CD4-positive, alpha-beta T cell treated with Interleukin-12 subunit alpha and Interleukin-12 subunit beta, for 1 hour (primary cell): Measurements from ENCODE around the gene SEMA3B.
A peak's percentile ranks its signal among the peaks of the same experiment; 100 is the strongest.
"Not testable (repeated sequence)": the region's sequence is repeated elsewhere in the genome, so short reads cannot be mapped to it uniquely, and the experiment has no call there.

Experiments used
- DNase-seq: peaks from one replicate; pipeline ENCODE4 v3.0.0-alpha.2; 2020

SEMA3B gene

GRCh38 chr3:50238549-50239026 lies 30.4 kb upstream of the SEMA3B start:
- DNase-seq = no peak

GRCh38 chr3:50239649-50240048 lies 29.3 kb upstream of the SEMA3B start:
- DNase-seq = no peak

DNA sequence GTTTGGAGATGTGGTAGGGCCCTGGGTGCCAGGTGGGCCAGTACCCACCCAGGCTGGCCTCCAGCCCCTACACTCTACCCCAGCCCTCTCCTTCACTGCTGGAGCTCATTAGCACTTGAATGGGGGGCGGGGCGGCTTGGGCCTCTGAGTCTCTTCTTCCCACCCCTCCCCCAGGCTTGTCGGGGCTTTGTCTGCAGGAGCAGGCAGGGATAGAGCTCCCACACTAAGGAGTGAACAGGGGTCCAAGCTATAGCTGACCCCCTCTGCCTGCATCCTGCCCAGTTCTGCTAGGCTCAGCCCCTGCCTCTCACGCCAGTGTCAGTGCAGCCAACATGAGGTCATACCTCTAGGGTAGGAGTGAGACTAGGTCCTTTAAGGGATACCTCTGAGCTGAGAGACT lies 27.8 kb upstream of the SEMA3B start:
- DNase-seq = no peak

GRCh38 chr3:50241713-50242380 lies 27.1 kb upstream of the SEMA3B start:
- DNase-seq = no peak

GRCh38 chr3:50242381-50242770 lies 26.6 kb upstream of the SEMA3B start:
- DNase-seq = no peak

GRCh38 chr3:50242851-50243542 lies 25.9 kb upstream of the SEMA3B start:
- peak; percentile 49 for DNase-seq

DNA sequence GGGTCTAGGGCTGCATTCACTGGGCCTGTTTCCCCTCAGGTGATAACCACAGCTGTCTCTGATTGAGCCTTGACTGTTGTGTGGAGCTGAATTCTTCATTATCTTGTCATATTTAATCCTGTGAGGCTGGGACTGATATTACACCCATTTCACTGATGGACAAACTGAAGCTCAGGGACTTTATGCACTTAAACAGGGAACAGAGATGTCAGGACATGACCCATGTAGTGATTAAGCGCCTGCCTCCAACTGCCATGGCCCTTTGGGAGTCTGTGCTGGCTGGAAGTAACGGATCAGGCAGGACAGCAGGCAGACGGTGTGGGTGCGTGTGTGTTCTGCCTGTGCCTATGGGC lies 25.4 kb upstream of the SEMA3B start:
- DNase-seq = no peak

GRCh38 chr3:50244813-50245212 lies 24.1 kb upstream of the SEMA3B start:
- DNase-seq = not testable (repeated sequence)

DNA sequence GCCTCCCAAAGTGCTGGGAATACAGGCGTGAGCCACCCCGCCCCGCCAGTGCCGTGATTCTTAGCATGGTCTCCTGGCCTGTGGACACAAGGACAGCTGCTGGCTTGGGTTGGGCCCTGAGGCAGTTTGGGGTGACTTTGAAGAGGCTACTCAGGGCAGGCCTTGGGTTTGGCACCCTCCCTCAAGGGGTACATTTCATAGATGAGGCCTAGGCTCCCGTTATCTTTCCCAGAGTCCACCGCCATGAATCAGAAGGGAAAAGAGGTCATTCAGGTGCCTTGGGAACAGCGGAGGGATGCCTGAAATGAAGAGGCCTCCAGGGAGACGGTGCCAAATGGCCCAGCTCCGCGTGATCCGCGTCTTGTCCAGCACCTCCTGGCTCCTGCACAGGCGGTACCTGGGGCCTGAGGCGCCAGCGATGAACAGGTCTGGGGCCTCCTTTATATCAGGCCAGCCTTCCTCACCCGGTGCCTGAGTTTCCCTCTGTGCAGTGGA lies 23.6 kb upstream of the SEMA3B start:
- no peak for DNase-seq

DNA sequence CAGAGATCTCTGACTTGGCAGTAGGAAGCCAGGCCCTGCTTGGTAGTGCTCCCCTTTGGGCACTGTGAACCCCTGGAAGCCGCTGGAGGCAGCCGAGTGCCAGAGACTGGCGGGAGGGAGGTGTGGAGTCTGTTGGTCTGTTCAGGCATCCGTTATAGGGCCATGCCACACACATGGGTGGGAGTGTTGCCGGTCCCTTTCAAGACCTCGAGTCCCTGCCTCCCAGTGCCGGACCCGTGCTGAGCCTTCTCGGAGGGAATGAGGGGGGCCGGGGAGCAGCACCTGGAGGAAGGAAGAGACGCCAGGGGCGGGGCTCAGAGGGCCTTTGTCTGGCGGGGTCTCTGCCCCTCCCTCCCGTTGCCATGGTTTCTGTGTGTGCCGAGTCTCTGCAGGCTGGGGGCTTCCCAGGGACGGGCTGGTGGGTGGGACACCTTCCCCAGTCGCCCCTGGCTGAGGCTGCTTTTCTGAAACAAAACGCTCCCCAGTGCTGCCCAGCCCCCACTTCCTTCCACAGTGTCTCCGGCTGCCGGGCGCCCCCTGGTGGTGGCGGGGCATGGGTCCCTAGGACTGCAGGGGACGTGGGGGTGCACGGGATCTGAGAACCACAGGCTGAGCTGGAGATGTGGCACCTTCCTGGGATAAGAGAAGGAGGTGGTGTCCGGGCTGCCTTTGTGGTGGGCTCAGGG lies 23.0 kb upstream of the SEMA3B start:
- peak; percentile 94 for DNase-seq

GRCh38 chr3:50246517-50246954 lies 22.4 kb upstream of the SEMA3B start:
- peak; percentile 85 for DNase-seq

DNA sequence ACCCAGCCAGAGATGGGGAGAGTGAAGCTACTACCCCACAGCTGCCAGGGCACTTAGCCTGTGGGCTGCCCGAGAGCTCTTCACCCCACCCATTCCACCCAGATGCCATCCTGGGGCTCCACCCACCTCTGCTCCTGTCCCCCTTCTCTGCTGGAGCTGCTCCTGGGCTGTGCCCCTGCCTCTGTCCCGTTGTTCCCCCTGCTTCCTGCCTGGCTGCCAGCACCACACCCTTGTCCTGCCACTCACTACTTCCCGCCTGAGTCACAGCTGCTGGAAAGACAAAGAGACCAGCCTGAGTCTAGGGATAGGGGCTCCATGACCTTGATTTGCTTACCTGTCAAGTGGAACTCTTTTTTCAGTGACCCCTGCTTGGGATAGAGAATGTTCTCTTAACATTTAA lies 20.6 kb upstream of the SEMA3B start:
- no peak for DNase-seq

DNA sequence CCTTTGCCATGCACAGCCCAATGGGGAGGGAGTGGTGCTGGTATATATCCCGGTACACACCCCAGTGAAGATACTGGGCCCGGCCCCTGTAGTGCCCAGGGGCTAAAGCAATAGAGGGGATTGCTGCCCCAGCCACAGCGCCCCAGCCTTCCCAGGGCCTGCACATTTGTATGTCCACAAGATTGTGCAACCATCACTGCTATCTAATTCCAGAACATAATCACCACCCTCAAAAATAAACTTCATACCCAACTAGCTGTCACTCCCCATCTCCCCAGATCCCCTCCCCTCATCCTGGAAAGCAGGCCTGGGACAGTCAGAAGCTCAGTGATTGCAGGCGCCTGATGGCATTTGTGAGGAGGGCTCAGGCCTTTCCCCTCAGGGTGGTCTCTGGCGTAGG lies 19.5 kb upstream of the SEMA3B start:
- DNase-seq = no peak

DNA sequence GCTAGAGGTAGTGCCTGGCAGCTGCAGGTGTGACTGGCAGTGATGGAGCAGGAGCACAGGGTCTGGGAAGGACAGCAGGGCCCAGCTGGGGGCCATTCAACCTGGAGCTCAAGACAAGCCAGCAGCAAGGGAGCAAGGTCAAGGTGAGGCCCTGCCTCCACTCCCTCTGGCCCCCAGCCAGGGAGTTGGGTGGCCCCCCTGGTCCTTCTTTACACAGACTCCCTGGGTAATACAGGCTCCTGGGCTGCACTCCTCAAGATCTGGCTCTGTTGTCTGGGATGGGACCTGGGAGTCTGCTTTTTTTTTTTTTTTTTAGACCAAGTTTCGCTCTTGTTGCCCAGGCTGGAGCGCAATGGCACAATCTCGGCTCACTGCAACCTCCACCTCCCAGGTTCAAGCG lies 18.4 kb upstream of the SEMA3B start:
- DNase-seq = no peak

DNA sequence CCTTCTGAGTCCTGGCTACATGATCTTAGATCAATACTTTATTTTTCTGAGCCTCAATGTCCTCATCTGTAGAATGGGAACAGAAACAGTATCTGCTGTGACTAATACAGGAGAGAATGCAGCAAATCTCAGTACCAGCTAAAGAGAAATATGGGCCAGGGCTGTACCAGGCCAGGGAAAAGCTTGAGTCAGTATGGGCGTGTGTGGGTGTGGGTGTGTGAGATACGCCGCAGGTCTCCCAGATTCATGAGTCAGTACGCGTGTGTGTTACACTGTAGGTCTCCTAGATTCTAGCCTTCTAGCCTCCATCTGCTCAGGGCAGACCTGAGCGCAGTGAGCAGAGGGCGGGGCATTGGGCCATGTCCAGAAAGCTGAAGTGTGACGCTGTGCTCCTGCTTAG lies 17.7 kb upstream of the SEMA3B start:
- DNase-seq = no peak

- no peak for DNase-seq
Observed at GRCh38 chr3:50254577-50255250, 14.2 kb upstream of the SEMA3B start.

DNA sequence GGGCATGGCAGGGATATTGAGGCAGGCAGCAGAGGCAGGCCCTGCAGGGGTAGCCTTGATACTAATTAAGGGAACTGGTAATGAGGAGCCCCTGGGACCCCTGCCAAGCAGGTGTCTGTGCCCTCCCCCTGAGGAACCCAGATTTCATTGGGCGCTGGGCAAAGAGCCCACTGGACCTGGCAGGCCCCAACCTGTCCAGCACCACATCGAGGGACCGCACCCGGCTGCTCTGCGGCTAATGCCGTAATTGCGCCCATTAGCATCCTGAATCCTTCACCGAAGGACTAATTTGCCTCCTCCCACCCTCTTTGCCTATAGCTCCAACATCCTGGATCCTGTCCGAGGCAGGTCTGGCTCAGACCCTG lies 13.7 kb upstream of the SEMA3B start:
- no peak for DNase-seq

GRCh38 chr3:50256978-50257890 lies 11.7 kb upstream of the SEMA3B start:
- DNase-seq = peak; percentile 50

GRCh38 chr3:50258029-50258680 lies 10.8 kb upstream of the SEMA3B start:
- DNase-seq = no peak

DNA sequence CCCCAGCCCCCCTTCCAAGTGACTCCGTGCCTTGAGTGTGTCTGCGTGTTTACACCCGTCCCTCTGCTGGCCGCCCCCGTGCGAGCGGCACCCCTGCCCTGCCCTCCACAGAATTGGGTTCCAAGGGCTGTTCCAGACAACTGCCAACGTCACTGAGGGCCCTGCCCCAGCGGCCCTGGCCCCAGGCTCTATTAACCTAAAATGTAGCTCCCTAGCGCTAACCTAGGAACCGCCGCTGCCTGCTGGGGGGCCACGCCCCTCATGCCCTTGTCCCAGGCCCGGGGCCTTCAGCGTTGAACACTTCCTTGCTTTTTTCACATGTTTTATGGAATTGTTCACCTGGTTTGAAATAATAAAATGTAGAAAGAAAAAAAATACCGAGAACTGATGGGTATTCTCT lies 10.0 kb upstream of the SEMA3B start:
- DNase-seq = no peak

DNA sequence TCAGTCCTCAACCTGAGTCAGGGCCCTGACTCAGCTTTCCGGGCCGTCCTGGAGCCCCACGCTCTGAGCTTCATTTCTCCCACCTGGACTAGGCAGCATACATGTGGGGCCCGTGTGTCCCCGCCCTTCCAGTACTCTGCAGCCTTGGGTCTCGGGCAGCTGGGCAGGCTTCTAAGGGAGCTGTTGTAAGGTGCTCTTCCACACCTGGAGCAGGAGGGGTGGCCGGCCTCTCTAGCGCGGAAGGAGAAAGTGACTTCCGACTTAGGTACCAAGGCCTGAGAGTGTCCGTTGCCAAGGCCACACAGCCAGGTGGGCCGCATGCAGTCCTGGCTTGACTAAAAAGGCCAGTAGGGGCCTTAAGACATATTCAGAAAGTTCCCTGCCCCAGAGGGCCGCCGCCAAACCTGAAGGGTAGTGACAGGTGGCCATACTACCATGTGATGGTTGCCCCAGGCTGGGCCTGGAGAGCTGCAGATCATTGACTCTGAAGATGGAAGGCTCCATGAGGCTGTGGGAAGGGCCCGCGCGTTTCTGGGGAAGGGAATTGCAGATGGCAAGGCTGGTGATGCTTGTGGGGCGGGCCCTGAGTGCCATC lies 9.4 kb upstream of the SEMA3B start:
- no peak for DNase-seq
